Measurements from ENCODE around the gene RPUSD2.
A peak's percentile ranks its signal among the peaks of the same experiment; 100 is the strongest.

The RPUSD2 gene

DNA sequence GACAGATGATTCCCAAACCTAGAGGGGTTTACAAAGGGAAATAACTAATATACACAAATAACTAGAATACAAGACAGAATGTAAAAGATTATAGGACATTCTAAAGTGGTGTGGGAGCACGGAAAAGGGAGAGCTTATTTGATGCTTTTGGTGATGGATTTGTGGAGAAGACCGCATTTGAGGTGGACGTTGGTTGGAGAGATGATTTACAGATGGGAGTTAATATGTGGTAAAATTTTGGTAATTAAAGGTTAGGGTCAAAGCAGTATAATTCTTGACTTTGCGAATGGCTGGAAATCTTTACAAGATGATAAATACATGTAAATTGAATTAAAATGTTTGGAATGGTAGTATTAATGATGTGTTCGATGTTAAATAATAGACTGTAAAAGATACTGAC is 26.1 kb downstream of the RPUSD2 start:
- no peak for DNase-seq (ENCODE audit: low read depth)
- H3K4me3 ChIP-seq (ENCODE audit: low read depth, low read length): peak overlapping the region; percentile 94
- TF ChIP-seq MYC (IDR thresholded peaks at IDR 0.05; ENCODE audit: low read depth, low read length) (no peak), POLR2A (IDR thresholded peaks at IDR 0.05; ENCODE audit: extremely low read depth, insufficient read length) (no peak)

DNA sequence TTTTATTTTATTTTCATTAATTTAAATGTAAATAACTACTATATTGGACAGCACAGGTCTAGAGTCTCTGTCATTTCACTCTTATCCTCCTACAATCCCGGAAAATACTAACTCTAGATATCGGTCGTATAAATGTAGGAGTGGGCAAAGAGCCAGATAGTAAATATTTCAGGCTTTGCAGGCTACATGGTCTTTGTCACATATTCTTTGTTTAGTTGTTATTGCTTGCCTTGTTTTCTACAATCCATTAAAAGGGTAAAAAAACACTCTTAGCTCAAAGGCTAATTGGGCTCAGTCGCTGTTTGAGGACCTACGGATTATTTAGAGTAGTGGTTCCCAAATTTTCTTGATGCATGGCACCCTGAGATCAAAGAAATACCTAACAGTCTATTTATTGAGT is 26.7 kb downstream of the RPUSD2 start:
- peak overlapping the region; percentile 94 for H3K4me3 ChIP-seq (ENCODE audit: low read depth, low read length)
- no peak for DNase-seq (ENCODE audit: low read depth)
- no peak for TF ChIP-seq MAX (IDR thresholded peaks at IDR 0.05; ENCODE audit: low read depth, low read length)
- TF ChIP-seq MYC (IDR thresholded peaks at IDR 0.05; ENCODE audit: low read depth, low read length): no peak

DNA sequence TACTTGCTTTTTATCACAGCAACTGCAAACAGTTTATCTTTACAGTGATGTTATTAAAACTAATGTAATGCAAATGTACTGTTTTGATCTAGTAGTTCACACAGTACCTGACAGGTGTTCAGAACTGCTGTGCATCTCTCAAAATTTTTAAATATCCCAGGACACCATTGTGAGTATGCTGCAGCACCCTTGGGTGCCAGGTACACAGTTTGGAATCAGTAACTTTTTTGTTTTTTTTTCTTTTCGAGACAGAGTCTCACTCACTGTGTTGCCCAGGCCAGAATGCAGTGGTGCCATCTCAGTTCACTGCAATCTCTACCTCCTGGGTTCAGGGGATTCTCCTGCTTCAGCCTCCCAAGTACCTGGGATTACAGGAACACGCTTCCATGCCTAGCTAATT is 27.9 kb downstream of the RPUSD2 start:
- no peak for DNase-seq (ENCODE audit: low read depth)
- TF ChIP-seq, protein P1, sequence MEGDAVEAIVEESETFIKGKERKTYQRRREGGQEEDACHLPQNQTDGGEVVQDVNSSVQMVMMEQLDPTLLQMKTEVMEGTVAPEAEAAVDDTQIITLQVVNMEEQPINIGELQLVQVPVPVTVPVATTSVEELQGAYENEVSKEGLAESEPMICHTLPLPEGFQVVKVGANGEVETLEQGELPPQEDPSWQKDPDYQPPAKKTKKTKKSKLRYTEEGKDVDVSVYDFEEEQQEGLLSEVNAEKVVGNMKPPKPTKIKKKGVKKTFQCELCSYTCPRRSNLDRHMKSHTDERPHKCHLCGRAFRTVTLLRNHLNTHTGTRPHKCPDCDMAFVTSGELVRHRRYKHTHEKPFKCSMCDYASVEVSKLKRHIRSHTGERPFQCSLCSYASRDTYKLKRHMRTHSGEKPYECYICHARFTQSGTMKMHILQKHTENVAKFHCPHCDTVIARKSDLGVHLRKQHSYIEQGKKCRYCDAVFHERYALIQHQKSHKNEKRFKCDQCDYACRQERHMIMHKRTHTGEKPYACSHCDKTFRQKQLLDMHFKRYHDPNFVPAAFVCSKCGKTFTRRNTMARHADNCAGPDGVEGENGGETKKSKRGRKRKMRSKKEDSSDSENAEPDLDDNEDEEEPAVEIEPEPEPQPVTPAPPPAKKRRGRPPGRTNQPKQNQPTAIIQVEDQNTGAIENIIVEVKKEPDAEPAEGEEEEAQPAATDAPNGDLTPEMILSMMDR (IDR thresholded peaks at IDR 0.05; ENCODE audit: low read depth, low read length): no peak
- TF ChIP-seq MYC (IDR thresholded peaks at IDR 0.05; ENCODE audit: low read depth, low read length): no peak
- no peak for TF ChIP-seq POLR2A (IDR thresholded peaks at IDR 0.05; ENCODE audit: extremely low read depth, insufficient read length)
- no peak for TF ChIP-seq MAX (IDR thresholded peaks at IDR 0.05; ENCODE audit: low read depth, low read length)
- H3K4me3 ChIP-seq (ENCODE audit: low read depth, low read length): no peak overlapping the region

DNA sequence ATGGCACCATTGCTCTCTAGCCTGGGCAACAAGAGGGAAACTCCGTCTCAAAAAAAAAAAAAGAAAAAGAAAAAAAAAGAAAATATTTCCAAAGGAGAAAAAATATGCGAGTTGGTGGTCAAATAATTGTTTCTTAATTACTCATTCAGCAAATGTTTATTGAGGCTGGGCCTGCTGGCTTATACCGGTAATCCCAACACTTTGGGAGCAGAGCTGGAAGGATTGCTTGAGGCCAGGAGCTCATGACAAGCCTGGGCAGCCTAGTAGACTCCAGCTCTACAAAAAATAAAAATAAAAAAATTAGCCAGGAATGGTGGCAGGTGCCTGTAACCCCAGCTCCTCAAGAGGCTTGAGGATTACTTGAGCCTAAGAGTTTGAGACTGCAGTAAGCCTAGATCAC is 29.0 kb downstream of the RPUSD2 start:
- H3K4me3 ChIP-seq (ENCODE audit: low read depth, low read length): no peak overlapping the region
- TF ChIP-seq MYC (IDR thresholded peaks at IDR 0.05; ENCODE audit: low read depth, low read length) (no peak), MAX (IDR thresholded peaks at IDR 0.05; ENCODE audit: low read depth, low read length) (no peak), POLR2A (IDR thresholded peaks at IDR 0.05; ENCODE audit: extremely low read depth, insufficient read length) (no peak)
- TF ChIP-seq, protein P1 (IDR thresholded peaks at IDR 0.05; ENCODE audit: low read depth, low read length): no peak
- DNase-seq (ENCODE audit: low read depth): no peak

DNA sequence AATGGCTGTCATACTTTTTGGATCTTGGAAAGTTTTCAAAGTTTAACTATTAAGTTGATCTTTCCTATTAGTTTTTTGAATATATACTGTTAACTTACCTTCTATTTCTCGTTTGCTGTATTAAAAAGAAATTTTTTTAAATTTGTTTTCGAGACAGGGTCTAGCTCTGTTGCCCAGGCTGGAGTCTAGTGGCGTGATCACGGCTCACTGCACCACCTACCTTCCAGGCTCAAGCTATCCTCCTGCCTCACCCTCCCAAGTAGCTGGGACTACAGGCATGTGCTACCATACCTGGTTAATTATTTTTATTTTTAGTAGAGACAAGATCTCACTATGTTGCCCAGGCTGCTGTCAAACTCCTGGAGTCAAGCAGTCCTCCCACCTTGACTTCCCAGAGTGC is 29.6 kb downstream of the RPUSD2 start:
- no peak for TF ChIP-seq MAX (IDR thresholded peaks at IDR 0.05; ENCODE audit: low read depth, low read length)
- TF ChIP-seq MYC (IDR thresholded peaks at IDR 0.05; ENCODE audit: low read depth, low read length): no peak
- TF ChIP-seq, protein P1 (IDR thresholded peaks at IDR 0.05; ENCODE audit: low read depth, low read length): no peak
- no peak for TF ChIP-seq POLR2A (IDR thresholded peaks at IDR 0.05; ENCODE audit: extremely low read depth, insufficient read length)
- DNase-seq (ENCODE audit: low read depth): no peak
- H3K4me3 ChIP-seq (ENCODE audit: low read depth, low read length): no peak overlapping the region

GRCh38 chr15:40600956-40601355 is 31.9 kb downstream of the RPUSD2 start:
- DNase-seq (ENCODE audit: low read depth): no peak
- TF ChIP-seq MAX (IDR thresholded peaks at IDR 0.05; ENCODE audit: low read depth, low read length): no peak
- TF ChIP-seq MYC (IDR thresholded peaks at IDR 0.05; ENCODE audit: low read depth, low read length): no peak
- TF ChIP-seq, protein P1 (IDR thresholded peaks at IDR 0.05; ENCODE audit: low read depth, low read length): no peak
- no peak for TF ChIP-seq POLR2A (IDR thresholded peaks at IDR 0.05; ENCODE audit: extremely low read depth, insufficient read length)

DNA sequence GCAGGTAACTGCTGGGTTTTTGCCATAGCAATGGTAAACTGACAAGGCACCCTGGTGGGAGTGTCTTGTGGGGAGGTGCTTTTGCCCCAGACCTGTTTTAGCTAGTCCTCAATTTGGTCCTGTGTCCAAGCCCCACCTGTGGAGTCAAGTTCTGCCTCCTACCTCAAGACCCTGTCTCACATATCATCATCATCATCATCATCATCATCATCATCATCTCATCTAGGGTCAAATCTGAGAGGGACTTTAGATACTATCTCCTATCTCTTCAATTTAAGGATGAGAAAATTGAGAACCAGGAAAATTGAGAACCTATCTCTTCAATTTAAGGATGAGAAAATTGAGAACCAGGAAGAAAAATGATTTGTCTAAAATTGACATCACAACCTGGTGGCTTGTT is 34.8 kb downstream of the RPUSD2 start:
- no peak overlapping the region for H3K4me3 ChIP-seq (ENCODE audit: low read depth, low read length)
- no peak for DNase-seq (ENCODE audit: low read depth)
- TF ChIP-seq, protein P1 (IDR thresholded peaks at IDR 0.05; ENCODE audit: low read depth, low read length): no peak
- TF ChIP-seq MYC (IDR thresholded peaks at IDR 0.05; ENCODE audit: low read depth, low read length) (no peak), POLR2A (IDR thresholded peaks at IDR 0.05; ENCODE audit: extremely low read depth, insufficient read length) (no peak), MAX (IDR thresholded peaks at IDR 0.05; ENCODE audit: low read depth, low read length) (no peak)

More at GRCh38 chr15:40600956-40601355, 31.9 kb downstream of the RPUSD2 start:
- no peak overlapping the region for H3K4me3 ChIP-seq (ENCODE audit: low read depth, low read length)

All from NB4 (cell line).